NCI-H1417 treated with DMSO at 0.1 percent for 48 hours (cell line): Measurements from ENCODE around the gene SORCS2.

Experiments
- DNase-seq: peaks from one replicate; lab custom pipeline; 2025; lab: John Stamatoyannopoulos, UW

Gene SORCS2

DNA sequence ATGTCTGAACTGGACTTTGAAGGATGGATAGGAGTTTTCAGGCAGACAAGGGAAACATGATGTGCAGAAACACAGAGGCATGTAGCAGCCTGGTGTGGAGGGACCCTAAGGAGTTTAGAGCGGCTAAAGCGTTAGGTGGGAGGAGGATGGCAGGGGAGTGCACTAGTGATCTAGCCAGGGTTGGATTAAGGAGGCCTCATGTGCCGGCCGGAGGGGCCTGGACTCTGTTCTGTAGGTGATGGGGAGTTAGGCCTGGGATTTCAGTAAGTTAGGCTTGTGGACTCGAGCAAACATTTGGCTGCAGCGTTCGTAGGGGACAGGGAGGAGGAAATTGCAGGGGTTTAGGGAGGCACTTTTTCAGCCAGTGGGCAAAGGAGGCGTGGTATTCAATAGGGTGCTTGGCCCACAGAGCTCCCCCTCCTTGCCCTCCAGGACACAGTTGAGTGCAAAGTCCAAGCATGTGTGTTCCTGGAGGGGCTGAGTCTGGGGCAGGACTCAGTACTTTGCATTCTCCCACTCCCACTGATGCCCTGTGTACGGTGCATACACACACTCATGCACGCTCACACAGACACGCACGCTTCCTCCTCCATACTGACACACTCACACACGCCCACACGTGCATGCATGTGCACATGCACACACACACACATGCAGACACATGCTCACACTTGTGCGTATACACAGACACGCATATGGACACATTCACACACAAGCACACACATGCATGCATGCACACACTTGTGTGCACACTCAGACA is 223.8 kb downstream of the SORCS2 start:
- DNase-seq = no peak

- no peak for DNase-seq
These were observed 224.6 kb downstream of the SORCS2 start for GRCh38 chr4:7416745-7417432.

DNA sequence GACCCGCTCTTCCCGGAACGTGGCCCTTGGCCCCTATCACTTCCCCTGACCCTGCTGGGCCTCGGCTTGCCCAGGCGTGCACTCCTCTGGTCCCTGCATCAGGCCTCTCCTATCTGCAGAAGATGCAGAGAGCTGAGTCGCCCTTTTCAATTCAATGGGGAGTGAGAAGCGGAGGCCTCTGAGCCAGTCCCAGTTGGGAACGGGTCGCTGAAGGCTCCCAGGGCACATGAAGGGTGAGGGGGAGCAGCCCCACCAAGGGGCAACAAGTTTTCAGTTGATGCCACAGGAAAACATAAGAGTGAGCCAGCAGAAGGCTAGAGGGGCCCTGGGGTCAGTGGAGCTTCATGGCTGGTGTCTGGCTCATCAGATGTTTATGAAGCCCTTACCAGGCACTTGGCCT is 225.3 kb downstream of the SORCS2 start:
- no peak for DNase-seq

DNA sequence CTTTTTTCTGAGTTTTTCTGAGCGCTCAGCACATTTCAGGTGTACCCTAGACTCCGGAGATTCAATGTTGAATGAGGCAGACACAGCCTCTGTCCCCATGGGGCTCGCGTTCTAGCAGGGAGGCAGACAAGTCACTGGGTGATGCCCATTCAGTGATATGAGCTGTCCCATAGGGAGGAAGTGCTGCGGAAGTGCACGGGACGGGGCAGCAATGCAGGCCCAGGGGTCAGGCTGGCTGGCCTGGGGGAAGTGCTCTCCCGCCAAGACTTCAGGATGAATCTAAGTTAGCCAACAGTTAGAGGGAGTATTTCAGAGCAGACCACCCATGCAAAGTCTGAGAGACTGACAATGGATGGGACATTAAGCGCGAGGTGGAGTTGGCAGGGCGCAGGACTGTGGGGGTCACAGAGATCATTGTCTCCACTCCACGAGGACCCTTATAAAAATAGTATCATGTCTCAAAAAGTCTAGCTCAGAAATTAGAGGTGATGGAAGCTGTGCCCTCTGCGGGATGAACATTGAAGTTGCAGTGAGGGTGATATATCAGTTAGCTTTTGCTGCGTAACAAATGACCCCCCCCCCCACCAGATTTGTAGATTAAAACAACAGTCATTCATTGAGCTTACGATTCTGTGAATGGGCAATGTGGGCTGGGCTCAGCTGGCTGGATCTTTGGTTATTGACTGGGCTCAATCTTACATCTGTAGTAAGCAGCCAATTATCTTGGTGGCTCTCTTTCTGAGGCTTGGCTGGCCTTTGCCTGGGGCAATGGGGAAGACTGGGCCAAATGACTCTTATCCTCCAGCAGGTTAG is 226.0 kb downstream of the SORCS2 start:
- no peak for DNase-seq

DNA sequence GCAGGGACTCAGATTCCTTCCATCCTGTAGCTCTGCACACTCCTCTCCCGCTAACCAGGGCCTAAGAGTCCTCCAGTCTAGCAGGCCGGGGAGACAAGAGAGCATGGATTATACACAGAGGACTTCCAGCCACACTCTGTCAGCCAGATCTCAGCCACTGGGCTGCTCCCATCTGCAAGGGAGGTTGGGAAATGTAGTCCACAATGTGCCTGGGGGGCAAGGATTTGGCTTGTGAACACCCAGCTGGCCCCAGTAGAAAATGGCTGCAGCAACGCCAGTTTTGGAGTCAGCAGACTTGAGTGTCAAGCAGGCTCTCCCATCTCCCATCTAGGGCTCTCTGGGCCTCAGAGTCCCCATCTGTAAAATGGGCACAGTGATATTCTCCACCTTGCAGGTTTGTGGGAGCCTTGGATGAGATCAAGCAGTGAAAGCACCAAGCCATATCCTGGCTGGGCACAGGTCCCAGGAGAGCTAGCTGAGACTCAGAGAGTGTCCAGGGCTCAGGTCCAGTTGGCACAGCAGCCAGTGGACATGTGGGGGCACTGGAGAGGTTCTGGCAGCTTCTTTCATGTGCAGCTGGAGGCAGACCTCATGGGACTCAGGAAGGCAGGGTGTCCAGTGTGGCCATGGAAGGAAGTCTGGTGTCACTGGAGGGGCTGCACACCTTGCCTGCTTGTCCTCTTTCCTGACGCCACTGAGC is 227.8 kb downstream of the SORCS2 start:
- DNase-seq = no peak

DNA sequence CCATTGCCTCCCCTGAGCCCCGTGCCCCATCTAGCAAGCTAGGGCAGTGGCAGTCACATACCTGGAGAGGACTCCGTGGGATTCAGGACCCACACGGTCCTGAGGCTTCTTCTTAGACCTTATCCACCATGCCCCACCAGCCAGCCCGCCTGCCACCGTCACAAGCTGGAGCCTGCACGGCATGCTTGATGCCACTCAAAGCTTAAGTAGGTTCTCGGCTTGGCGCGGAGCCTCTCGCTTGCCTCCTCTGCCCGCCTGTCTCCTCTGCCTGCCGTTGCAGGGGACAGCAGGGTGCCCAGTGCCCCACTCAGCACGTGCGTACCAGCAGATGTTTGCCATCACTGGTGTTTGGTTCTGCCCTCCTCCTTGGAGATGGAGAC is 228.3 kb downstream of the SORCS2 start:
- DNase-seq = no peak

DNA sequence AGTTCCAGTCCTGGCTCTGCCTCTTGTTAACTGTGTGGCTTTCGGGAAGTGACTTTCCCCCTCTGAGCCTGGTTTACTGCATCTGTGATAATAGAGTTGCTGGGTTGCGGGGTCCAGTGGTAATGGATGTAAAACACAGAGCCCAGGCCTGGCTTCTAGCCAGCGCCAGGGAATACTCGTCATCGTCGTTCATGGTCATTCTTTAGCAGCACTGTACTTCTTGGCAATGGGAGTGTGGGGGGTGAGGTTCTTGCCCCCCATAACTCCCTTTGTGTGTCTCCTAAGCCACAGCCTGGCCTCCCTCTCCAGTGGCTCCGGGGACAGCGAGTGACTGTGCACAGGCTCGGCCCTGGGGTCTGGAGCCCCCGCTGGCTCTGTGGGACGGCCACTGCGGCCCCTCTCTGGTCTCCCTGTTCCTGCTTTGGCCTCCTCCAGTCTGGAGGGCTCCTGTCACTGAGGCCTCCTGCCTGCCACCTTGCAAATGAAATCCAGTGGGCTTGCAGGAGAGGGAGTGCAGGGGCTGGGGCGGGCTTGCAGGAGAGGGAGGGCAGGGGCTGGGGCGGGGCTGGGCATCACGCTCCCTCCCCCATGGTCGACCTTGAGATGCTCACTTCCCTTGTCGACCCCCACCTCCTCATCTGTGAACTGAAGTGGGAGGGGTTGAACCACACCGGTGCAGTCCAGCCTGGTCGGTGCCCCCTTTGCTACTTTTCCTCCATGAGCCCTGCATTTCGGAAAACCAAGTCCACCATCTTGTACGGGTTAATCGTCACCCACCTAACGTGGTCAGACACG is 229.2 kb downstream of the SORCS2 start:
- no peak for DNase-seq

- no peak for DNase-seq
These were observed 230.0 kb downstream of the SORCS2 start for GRCh38 chr4:7422151-7422897.

DNA sequence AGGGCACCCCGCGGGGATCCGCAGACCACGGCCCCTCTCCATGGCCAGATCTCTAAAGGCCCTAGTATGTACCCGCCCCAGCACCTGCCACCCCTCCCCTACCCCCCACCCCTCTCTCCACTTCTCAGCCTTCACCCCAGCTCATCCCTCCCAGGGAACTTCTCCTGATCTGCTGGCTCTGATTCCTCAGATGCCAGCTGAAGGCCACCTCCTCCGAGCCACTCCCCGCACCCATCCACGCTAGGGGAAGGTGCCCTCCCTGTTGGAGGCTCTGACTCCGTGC is 230.5 kb downstream of the SORCS2 start:
- DNase-seq = no peak

- DNase-seq = no peak
These were observed 231.1 kb downstream of the SORCS2 start for GRCh38 chr4:7423391-7423790.

- DNase-seq = no peak
These were observed 231.6 kb downstream of the SORCS2 start for GRCh38 chr4:7423801-7424552.

DNA sequence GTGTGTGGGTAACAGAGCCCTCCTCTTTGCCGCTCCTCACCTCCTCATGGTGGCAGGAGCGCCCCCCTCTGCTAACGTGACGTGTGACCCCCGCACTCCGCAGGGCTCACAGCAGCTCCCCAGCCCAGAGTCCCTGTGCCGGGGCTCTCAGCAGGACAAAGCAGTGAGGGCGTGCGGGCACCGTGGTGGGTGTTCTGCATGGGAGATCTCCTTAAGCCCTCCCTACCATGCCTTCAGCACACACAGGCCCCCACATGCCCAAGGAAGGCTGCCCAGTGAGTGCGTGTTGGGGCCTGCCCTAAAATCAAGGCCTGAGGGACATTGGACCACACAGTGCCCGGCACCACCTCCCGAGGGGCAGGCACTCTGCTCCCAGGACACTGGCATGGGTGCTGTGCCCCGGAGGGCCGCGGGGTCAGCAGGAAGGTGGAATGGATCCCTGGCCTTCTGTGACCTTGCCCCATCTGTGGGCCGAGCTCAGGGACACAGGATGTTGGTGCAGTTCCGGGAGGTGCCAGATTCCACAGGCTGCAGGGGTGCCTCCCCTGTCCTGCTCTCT is 232.3 kb downstream of the SORCS2 start:
- no peak for DNase-seq

DNA sequence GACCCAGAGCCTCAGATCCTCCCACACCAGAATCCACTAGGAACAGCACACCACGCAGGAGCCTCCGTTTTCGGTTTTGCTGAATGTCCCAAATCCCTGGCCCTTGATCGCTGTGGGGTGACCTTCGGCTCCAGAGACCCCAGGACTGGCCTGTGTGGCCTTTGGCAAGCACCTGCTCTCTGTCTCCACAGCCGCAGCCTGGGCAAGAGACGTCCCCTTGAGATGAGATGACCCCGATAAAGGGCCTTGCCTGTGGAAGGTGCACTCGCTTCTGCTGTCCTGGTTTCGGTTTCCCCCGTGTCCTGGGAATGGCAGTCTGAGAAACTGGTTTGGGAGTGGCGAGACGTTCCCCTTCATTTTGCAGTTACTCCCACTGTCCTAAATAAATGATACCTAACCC is 232.8 kb downstream of the SORCS2 start:
- DNase-seq = no peak

DNA sequence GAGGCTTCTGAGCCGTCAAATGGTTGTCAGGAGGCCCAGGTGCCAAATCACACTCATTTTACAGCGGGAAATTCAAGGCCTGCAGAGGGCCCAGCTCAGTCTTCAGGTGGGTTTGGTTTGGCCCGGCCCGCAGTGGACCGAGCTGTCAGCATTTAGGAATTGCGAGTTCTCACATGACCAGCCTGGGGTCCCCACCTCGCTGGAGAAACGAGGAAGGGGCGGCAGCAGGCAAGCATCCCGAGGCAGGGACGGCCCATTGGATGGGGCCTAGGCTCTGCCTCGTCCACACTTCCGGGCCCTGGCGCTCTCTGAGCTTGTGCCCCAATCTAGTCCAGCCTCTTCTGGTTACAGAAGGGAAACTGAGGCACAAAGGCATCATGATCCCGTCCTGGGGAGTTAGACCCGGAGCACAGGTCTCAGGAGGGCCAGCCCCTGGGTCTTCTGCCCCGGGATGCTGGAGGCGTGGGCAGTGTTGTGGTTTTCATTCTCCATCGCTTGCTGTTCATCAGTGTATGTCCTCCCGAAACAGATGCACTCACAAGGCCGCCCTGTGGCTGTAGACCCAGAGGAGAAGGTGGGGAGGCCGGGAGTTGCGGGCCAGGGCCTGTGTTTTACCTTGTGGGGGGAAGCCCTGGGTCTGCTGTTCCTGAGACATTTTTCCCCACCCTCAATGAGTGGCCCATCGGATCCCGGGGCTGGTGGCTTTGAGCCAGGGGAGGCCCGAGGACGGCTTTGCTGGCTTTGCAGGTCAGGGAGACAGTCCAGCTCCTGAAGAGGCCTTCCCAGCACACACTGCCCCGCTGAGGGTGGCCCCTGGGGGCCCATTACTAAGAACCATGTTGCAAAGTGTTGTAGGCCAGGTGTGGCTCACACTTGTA is 233.5 kb downstream of the SORCS2 start:
- no peak for DNase-seq

DNA sequence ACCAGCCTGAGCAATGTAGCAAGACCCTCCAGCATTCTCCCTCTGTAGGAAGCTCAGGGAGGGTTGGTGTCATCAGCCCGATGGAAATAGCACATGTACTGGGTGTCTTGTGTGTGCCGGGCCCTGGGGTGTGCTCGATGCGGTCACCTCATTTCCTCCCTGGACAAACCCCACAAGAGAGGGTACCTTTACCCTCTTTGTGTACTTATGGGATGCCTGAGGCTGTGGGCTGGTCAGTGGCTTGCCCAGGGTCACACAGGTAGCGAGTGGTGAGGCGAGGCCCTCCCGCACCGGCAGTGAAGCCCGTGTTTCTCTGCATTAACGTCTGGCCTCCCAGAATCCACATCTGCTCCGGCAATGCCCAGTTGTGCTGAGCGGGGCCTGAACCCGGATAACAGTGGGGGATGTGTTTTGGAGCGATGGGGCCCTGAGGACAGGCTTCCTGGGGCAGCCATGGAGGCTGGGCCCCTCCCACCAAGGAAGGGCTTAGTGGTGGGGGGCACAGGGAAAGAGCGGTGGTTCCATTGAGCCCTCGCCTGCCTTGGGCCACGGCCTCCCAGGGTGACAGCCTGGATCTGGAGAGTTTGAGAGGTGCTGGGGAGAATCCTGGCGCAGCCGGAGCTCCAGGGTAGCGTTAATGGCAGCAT is 234.3 kb downstream of the SORCS2 start:
- DNase-seq = no peak

- no peak for DNase-seq
These were observed 235.0 kb downstream of the SORCS2 start for GRCh38 chr4:7427361-7427760.

DNA sequence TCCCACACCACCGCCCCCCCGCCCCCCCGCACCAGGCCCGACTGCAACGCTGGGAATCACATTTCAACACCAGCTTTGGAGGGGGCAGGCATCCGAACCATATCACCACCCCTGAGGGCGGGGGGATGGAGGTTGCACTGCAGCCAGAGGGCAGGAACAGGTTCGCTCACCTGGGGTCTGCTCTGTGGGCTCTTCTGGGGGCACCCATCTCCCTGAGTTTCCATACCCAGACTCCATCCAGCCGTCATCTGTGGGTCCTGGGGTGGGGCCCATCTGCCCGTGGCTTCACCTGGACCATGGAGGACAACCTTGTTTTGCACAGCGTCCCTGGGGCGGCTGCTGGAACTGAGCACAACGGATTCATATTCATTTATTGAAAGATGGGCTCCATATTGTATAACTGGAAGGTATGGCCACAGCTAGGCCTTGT is 235.5 kb downstream of the SORCS2 start:
- DNase-seq = no peak
